Stomach (tissue), 4 donors: ENCODE measurements around the gene OVOL2.

ENCODE experiments used
- POLR2A ChIP-seq, 4 donors: fragments of 450-650 bp; IDR thresholded peaks; one replicate each; pipeline ENCODE4 v1.6.1; 2016; ENCODE audit warnings: antibody characterized with exemption in 4 of 4, control low read depth in 2 of 4, mild to moderate bottlenecking in 1 of 4, moderate library complexity in 1 of 4
- POLR2AphosphoS5 ChIP-seq, 3 donors: sonication (generic); formaldehyde crosslinking; IDR thresholded peaks; one replicate each; pipeline ENCODE4 v1.6.1; 2016; ENCODE audit warnings: antibody characterized with exemption in 3 of 3
- TF ChIP-seq, protein P1 (sequence below), 7 experiments: fragments of 450-650 bp in 4 of 7; fragments of 200-600 bp in 3 of 7; sonication (generic) in 3 of 7; IDR thresholded peaks; one replicate each; pipeline ENCODE4 v1.5.1; 2016 to 2019; ENCODE audit warnings: antibody characterized with exemption in 7 of 7, control low read depth in 2 of 7, mild to moderate bottlenecking in 1 of 7

DNA sequence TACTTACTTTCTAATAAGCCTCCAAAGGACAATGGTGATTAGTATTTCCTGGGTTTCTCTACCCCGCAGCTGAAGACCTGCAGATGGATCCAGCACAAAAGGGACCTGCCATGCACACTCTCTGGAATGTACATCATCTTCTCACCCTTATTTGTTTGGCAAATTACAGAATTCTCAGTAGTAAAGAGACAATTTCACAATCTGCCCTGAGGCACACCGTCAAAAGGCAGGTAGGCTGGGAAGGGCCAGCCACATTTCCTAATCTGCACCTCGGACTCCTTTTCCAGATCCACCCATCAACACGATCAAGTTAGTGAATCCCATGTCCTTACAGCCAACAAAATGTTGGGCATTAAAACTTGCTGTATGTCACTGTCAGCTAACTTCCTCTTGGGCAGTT is 4.9 kb downstream of the OVOL2 start:
- TF ChIP-seq, protein P1, sequence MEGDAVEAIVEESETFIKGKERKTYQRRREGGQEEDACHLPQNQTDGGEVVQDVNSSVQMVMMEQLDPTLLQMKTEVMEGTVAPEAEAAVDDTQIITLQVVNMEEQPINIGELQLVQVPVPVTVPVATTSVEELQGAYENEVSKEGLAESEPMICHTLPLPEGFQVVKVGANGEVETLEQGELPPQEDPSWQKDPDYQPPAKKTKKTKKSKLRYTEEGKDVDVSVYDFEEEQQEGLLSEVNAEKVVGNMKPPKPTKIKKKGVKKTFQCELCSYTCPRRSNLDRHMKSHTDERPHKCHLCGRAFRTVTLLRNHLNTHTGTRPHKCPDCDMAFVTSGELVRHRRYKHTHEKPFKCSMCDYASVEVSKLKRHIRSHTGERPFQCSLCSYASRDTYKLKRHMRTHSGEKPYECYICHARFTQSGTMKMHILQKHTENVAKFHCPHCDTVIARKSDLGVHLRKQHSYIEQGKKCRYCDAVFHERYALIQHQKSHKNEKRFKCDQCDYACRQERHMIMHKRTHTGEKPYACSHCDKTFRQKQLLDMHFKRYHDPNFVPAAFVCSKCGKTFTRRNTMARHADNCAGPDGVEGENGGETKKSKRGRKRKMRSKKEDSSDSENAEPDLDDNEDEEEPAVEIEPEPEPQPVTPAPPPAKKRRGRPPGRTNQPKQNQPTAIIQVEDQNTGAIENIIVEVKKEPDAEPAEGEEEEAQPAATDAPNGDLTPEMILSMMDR (IDR thresholded peaks at IDR 0.05): no peak
- TF ChIP-seq POLR2AphosphoS5 (IDR thresholded peaks at IDR 0.05) (no peak), POLR2A (IDR thresholded peaks at IDR 0.05) (no peak)
